ENCODE results near the gene ST3GAL4. TPM values are rescaled to one million over a fixed set of nuclear protein-coding genes. Genes with fewer than 3 reads are reported as not detected.
A peak's percentile ranks its signal among the peaks of the same experiment; 100 is the strongest.

Gene ST3GAL4
- total and polyA plus RNA-seq, 2 experiments from 2014 or later, result 19.1 to 25.6 TPM

DNA sequence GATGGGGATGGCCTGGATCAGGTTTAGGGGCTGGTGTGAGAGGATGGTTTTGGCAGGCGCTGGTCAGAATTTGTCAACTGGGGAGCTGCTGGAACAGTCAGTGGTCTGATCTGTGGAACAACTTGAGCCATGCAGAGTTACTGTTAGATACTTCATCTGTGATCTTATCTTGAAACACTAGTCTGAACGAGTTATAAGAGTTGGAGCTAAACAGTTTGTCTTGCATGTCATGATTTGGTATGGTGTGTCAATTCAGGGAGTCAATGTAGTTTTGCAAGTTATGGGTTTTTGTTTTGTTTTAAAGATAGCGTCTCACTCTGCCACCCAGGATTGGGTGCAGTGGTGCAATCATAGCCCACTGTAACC lies 54.1 kb downstream of the ST3GAL4 start:
- no peak overlapping the region for H3K4me3 ChIP-seq
- H3K4me1 ChIP-seq (ENCODE audit: low read depth), result peaks cover 6% of the 10 kb centered on the region
- H3K9me3 ChIP-seq (ENCODE audit: low read depth), result no peaks in the 10 kb centered on the region
- peaks cover 2% of the 10 kb centered on the region for H3K36me3 ChIP-seq
- TF ChIP-seq, protein P1, sequence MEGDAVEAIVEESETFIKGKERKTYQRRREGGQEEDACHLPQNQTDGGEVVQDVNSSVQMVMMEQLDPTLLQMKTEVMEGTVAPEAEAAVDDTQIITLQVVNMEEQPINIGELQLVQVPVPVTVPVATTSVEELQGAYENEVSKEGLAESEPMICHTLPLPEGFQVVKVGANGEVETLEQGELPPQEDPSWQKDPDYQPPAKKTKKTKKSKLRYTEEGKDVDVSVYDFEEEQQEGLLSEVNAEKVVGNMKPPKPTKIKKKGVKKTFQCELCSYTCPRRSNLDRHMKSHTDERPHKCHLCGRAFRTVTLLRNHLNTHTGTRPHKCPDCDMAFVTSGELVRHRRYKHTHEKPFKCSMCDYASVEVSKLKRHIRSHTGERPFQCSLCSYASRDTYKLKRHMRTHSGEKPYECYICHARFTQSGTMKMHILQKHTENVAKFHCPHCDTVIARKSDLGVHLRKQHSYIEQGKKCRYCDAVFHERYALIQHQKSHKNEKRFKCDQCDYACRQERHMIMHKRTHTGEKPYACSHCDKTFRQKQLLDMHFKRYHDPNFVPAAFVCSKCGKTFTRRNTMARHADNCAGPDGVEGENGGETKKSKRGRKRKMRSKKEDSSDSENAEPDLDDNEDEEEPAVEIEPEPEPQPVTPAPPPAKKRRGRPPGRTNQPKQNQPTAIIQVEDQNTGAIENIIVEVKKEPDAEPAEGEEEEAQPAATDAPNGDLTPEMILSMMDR (IDR thresholded peaks at IDR 0.05; ENCODE audit: low read depth, low read length), result no peak
- H3K27me3 ChIP-seq, result no peaks in the 10 kb centered on the region
- no peak for DNase-seq (ENCODE audit: low read depth in 1 of 2, low spot score in 1 of 2)
- no peak overlapping the region for H3K27ac ChIP-seq

DNA sequence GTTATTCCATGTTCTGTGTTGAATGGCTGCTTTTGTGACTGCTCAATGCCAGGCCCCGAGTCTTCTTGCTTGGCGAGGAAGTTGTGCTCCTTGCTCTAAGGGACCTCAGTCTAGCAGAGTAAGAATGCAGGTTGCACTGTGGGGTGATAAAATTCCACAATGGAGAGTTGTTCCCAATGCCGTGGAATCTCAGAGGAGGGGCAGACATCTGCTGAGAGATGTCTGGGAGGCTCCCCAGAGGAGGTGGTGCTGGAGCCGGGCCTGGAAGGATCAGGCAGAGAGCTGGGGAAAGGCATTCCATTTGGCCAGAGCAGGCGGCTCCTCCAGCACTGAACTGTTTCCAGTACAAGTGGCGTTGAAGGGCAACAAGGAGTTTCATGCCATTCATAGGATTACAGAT lies 55.2 kb downstream of the ST3GAL4 start:
- no peak overlapping the region for H3K27ac ChIP-seq
- peaks cover 5% of the 10 kb centered on the region for H3K4me1 ChIP-seq (ENCODE audit: low read depth)
- no peaks in the 10 kb centered on the region for H3K27me3 ChIP-seq
- DNase-seq (ENCODE audit: low read depth in 1 of 2, low spot score in 1 of 2), result peak in 1 of 2 donors; percentile 71
- TF ChIP-seq, protein P1 (IDR thresholded peaks at IDR 0.05; ENCODE audit: low read depth, low read length), result no peak
- peaks cover 2% of the 10 kb centered on the region for H3K36me3 ChIP-seq
- H3K9me3 ChIP-seq (ENCODE audit: low read depth), result no peaks in the 10 kb centered on the region
- no peak overlapping the region for H3K4me3 ChIP-seq

DNA sequence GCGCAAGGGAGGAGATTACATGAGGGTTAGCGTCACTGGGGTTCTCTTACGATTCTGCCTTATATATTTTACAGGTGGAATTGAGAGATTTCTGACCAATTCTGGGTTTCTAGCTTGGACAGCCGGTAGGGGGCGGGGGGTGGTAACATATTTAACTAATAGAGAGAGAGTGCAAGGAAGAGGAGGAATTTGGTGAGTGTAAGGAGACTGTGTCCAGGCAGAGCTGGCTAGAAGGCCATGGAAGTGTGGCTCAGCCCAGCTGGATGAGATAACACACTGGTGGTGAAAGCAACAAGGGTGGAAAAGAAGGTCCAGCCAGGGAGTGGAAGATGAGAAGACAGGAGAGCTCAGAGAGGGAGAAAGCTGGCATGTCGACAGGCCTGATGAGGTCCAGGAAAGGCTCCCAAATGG lies 56.5 kb downstream of the ST3GAL4 start:
- Histone ChIP-seq H3K9me3 (ENCODE audit: low read depth) (no peaks in the 10 kb centered on the region), H3K27me3 (no peaks in the 10 kb centered on the region), H3K27ac (no peak overlapping the region), H3K4me1 (ENCODE audit: low read depth) (peaks cover 5% of the 10 kb centered on the region), H3K4me3 (no peak overlapping the region), H3K36me3 (peaks cover 2% of the 10 kb centered on the region)
- peak; percentile 36 to 72 for DNase-seq (ENCODE audit: low read depth in 1 of 2, low spot score in 1 of 2)
- TF ChIP-seq, protein P1 (IDR thresholded peaks at IDR 0.05; ENCODE audit: low read depth, low read length), result peak; percentile 49

DNA sequence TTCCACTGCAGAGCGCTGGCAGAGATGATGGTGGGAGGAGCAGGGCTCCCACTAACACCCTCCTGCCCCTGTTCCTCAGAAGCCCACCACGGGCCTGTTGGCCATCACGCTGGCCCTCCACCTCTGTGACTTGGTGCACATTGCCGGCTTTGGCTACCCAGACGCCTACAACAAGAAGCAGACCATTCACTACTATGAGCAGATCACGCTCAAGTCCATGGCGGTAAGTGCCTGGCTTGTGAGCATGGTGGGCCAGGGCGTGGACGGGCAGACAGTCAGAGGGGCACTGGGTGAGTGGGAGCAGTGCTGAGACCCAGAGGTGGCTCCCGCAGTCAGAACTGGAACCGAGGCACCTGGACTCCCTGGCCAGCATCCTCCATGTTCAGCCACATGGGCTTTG lies 57.9 kb downstream of the ST3GAL4 start:
- peaks cover 5% of the 10 kb centered on the region for H3K4me1 ChIP-seq (ENCODE audit: low read depth)
- TF ChIP-seq, protein P1 (IDR thresholded peaks at IDR 0.05; ENCODE audit: low read depth, low read length), result no peak
- H3K36me3 ChIP-seq, result peaks cover 2% of the 10 kb centered on the region
- no peaks in the 10 kb centered on the region for H3K9me3 ChIP-seq (ENCODE audit: low read depth)
- no peak for DNase-seq (ENCODE audit: low read depth in 1 of 2, low spot score in 1 of 2)
- H3K27me3 ChIP-seq, result no peaks in the 10 kb centered on the region
- H3K4me3 ChIP-seq, result no peak overlapping the region
- no peak overlapping the region for H3K27ac ChIP-seq

DNA sequence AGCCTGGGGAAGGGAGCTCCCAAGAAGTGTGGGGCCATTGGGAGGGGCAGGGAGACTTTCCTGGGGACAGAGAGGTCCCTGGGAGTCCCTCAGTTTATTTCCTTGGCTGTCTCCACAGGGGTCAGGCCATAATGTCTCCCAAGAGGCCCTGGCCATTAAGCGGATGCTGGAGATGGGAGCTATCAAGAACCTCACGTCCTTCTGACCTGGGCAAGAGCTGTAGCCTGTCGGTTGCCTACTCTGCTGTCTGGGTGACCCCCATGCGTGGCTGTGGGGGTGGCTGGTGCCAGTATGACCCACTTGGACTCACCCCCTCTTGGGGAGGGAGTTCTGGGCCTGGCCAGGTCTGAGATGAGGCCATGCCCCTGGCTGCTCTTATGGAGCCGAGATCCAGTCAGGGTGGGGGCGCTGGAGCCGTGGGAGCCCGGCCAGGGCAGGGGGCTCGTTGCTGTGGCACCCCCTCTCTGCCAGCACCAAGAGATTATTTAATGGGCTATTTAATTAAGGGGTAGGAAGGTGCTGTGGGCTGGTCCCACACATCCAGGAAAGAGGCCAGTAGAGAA lies 58.4 kb downstream of the ST3GAL4 start:
- Histone ChIP-seq H3K27ac (no peak overlapping the region), H3K4me1 (ENCODE audit: low read depth) (peaks cover 5% of the 10 kb centered on the region), H3K27me3 (no peaks in the 10 kb centered on the region), H3K36me3 (peaks cover 2% of the 10 kb centered on the region), H3K4me3 (no peak overlapping the region), H3K9me3 (ENCODE audit: low read depth) (no peaks in the 10 kb centered on the region)
- DNase-seq (ENCODE audit: low read depth in 1 of 2, low spot score in 1 of 2), result no peak
- TF ChIP-seq, protein P1 (IDR thresholded peaks at IDR 0.05; ENCODE audit: low read depth, low read length), result no peak

Measured in cardiac muscle cell (in vitro differentiated cells and primary cell).